ENCODE data around the gene TMOD1. TPM values are rescaled to one million over a fixed set of nuclear protein-coding genes. Genes with fewer than 3 reads are reported as not detected.

Gene TMOD1
- total and polyA plus RNA-seq, 2 of the 13 experiments (the other 11 are each of a cell fraction or from before 2014, with no cell fraction given): 0.04 to 0.07 TPM

DNA sequence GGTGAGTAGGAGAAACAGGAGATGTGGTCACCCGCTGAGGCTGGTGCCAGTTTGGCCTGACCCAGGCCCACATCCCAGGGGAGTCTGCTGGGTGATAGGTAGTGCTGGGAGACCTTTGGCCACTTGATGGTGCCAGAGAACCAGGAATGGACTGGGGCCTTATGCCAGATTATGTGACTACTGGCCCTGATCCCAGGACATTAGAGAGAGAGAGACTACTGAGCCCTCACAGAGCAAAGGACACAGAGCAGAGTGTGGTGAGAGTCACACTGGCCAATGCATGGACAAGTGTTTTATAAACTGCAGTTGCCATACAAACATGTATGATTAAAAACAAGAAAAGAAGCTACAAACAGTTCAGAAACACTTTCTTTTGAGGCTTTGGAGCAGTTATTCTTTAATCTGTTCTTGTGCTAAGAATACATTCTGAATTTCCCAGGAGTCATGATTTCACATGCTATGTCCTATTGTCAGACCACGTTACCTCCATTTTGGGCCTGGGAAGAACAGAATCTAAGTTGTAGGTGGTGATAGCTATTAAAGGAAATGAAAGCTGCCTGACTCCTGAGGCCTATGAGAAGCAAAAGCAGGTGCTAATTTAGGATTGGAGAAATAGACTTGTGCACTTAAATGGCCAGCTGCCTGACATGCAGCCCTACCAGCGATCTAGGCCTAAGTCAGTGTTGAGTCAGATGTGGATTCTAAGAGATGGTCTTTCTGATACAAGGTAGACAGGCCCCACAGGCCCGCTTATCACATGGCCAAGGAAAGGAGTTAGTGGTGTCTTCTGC lies 32.6 kb upstream of the TMOD1 start (continued):
- TF ChIP-seq, protein P1, sequence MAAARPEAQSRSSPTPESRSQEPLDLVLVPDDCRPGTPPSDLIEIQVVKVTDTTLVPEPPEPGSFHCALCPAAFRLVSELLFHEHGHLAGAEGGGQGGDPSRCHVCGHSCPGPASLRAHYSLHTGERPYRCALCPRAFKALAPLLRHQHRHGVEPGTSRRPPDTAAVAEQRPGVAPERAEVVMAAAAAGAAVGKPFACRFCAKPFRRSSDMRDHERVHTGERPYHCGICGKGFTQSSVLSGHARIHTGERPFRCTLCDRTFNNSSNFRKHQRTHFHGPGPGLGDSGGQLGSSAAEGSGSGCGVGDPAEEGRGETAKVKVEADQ (CRISPR knock-in tag; IDR thresholded peaks at IDR 0.05; ENCODE audit: borderline replicate concordance): no peak
- TF ChIP-seq ZNF33B (CRISPR knock-in tag; IDR thresholded peaks at IDR 0.05): no peak
- no peak for TF ChIP-seq ZNF354B (CRISPR knock-in tag; IDR thresholded peaks at IDR 0.05)
- TF ChIP-seq HNF4G (IDR thresholded peaks at IDR 0.05; ENCODE audit: borderline replicate concordance, low read depth, low read length): no peak
- TF ChIP-seq HNF4G (CRISPR knock-in tag; IDR thresholded peaks at IDR 0.05; ENCODE audit: borderline replicate concordance, low read depth): no peak
- TF ChIP-seq ZNF766 (CRISPR knock-in tag; IDR thresholded peaks at IDR 0.05; ENCODE audit: borderline replicate concordance): no peak
- TF ChIP-seq DZIP1 (CRISPR knock-in tag; IDR thresholded peaks at IDR 0.05): no peak
- no peak for TF ChIP-seq GRHL1 (CRISPR knock-in tag; conservative IDR thresholded peaks at IDR 0.05)
- TF ChIP-seq, protein P2, sequence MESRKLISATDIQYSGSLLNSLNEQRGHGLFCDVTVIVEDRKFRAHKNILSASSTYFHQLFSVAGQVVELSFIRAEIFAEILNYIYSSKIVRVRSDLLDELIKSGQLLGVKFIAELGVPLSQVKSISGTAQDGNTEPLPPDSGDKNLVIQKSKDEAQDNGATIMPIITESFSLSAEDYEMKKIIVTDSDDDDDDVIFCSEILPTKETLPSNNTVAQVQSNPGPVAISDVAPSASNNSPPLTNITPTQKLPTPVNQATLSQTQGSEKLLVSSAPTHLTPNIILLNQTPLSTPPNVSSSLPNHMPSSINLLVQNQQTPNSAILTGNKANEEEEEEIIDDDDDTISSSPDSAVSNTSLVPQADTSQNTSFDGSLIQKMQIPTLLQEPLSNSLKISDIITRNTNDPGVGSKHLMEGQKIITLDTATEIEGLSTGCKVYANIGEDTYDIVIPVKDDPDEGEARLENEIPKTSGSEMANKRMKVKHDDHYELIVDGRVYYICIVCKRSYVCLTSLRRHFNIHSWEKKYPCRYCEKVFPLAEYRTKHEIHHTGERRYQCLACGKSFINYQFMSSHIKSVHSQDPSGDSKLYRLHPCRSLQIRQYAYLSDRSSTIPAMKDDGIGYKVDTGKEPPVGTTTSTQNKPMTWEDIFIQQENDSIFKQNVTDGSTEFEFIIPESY (CRISPR knock-in tag; IDR thresholded peaks at IDR 0.05): 0 out of 2 replicates have a peak, but pooled peaks have one; percentile 26
- 0 out of 2 replicates have a peak, but pooled peaks have one; percentile 15 for TF ChIP-seq ETV5 (CRISPR knock-in tag; IDR thresholded peaks at IDR 0.05; ENCODE audit: borderline replicate concordance)
- TF ChIP-seq EED (CRISPR knock-in tag; IDR thresholded peaks at IDR 0.05): no peak
- TF ChIP-seq ZNF547 (CRISPR knock-in tag; IDR thresholded peaks at IDR 0.05): 0 out of 2 replicates have a peak, but pooled peaks have one; percentile 29
- TF ChIP-seq TARDBP (CRISPR knock-in tag; IDR thresholded peaks at IDR 0.05): no peak
